Activated gamma-delta T cell (primary cell): ENCODE data around the gene ASIC1.
"Not testable (repeated sequence)": the region's sequence is repeated elsewhere in the genome, so short reads cannot be mapped to it uniquely, and the experiment has no call there.

Experiments
- DNase-seq: peaks from one replicate; lab custom pipeline; 2025; lab: John Stamatoyannopoulos, UW

Gene ASIC1

GRCh38 chr12:50061171-50061570, 3.8 kb downstream of the ASIC1 start:
- no peak for DNase-seq

- no peak for DNase-seq
Observed at GRCh38 chr12:50061946-50062686, 4.7 kb downstream of the ASIC1 start.

GRCh38 chr12:50062728-50063460, 5.5 kb downstream of the ASIC1 start:
- no peak for DNase-seq

DNA sequence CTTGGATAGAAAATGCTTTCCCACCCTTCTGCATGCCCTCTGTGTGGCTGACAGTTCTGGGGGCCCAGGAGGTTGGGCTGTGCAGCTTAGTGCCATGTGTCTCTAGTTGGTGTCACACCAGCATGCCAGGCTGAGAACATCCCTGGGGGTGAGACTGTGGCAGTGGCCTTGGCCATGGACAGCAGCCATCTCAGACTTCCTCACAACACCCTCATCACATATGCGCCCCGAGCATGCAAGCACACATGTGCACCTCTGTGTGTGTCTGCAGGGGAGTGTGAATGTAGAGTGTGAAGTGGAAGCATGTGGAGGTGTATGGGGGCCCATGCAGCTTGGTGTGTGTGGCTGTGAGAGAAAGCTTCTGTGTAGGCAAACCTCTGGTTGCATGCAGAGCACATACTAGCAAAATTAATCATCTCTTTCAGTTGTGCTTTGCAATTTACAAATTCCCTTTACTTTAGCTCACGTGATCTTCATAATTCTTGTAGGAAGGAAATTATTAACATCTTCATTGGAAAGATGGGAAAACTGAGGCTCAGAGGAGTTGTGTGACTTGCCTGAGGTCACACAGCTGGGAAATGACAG, 8.4 kb downstream of the ASIC1 start:
- DNase-seq: no peak

DNA sequence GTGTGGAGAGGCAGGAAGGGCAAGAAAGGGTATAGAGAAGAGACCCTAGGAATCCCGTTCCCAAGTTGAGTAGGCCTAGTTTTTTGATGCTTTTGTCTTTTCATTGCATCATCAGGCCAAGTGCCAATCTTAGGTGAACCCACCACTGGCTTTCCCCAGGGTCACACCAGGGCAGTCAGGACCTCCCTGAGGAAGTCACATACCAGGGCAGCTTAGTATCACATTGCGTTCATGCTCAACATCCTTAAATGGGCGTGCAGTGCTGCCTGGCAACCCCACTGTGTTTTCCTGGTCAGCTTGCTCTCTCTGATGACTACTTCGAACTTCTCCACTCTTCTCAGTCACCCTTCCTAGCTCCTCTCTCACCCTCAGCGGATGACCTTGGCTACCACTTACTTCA, 9.0 kb downstream of the ASIC1 start:
- no peak for DNase-seq

GRCh38 chr12:50069069-50069468, 11.7 kb downstream of the ASIC1 start:
- no peak for DNase-seq

GRCh38 chr12:50069539-50069938, 12.1 kb downstream of the ASIC1 start:
- DNase-seq: no peak

DNA sequence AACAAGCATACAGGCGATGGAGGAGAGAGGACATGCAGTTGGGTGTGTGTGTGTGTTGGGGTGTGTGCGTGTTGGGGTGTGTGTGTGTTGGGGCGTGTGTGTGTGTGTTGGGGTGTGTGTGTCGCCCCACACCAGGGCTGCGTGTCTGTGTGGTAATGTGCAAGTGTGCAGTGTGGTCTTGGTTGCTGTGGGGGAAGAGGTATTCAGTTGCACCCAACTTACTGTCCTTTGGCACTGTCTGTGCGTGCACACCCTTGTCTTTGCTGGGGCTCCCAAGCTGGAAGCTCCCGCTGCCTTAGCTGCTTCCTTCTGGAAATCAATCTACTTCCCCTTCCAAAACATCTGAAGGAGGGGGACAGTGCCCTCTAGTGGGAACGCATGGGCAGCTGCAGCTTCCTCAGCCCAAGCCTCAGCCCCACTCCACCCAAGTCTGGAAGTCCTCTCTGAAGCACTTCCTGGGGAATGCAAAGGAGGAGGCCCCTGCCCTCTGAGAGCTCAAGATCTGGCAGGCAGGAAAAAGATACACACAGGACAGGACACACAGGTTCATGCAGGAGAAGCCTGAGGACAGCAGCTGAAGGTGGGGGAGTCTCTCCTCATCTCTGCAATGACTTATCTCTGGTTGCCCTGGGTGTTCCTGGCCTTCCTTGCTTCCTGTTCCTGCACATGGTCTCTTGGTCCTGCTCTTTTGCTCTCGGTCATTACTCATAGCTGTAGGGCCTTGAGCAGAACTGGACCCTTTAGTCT, 13.1 kb downstream of the ASIC1 start:
- DNase-seq: no peak

- DNase-seq: no peak
Observed at GRCh38 chr12:50072198-50072907, 15.0 kb downstream of the ASIC1 start.

- no peak for DNase-seq
Observed at GRCh38 chr12:50073206-50073605, 15.8 kb downstream of the ASIC1 start.

DNA sequence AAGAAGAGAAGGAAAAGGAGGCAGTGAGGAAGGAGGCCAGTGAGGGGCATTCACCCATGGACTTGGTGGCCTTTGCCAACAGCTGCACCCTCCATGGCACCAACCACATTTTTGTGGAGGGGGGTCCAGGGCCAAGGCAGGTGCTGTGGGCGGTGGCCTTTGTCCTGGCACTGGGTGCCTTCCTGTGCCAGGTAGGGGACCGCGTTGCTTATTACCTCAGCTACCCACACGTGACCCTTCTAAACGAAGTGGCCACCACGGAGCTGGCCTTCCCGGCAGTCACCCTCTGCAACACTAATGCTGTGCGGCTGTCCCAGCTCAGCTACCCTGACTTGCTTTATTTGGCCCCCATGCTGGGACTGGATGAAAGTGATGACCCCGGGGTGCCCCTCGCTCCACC, 16.3 kb downstream of the ASIC1 start:
- no peak for DNase-seq

DNA sequence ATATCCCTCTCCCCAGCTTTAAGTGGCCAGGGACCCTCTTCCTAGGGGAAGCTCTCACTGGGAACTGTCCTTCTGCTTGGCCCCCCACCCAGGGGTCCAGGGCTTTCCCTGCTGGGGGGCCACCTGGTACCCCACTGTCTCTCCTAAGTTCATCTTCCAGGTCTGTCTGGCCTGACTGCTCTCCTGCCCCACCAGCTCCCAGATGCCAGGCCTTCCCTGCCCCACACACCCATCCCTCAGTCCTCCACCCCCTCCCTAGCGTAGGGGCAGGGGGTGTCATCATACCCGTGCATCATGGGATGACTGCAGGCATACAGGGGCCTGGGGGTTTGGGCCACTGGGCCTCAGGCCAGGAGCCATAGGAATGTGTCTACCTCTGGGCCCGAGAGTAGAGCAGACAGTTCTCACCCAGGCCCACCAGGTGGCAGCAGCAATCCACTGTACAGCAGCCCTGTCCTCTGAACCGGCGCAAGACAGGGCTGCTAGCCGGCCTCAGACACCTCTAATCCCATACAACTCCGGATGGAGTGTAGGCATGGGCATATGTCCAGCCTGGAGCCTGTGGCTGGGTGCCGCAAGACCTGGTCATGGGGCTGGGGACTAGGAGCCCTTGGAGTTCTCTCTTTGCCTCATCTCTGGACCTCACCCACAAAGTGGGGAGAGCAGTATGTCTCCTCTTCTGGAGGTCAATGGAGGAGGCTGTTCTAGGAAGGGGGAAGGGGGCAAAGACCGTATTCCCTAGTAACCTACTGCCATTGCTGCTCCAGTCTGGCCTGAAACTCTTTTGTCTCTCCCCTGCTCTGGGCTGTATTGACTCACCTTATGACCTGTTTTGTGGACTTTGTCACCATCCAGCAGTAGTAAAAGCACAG, 17.8 kb downstream of the ASIC1 start:
- DNase-seq: no peak

- DNase-seq: no peak
Observed at GRCh38 chr12:50075808-50076170, 18.4 kb downstream of the ASIC1 start.

DNA sequence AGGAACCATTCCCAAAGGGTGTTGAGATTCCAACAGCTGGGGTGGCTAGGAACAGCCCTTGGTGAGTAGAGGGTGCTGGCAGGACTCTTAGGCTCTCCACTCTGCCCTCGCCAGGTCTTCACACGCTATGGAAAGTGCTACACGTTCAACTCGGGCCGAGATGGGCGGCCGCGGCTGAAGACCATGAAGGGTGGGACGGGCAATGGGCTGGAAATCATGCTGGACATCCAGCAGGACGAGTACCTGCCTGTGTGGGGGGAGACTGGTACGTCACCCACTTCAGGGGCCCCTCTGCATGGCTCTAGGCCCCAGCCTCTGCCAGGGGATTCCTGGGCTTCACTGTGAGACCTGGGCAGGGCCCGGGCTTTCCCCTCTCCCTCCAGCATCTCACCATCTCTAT, 19.7 kb downstream of the ASIC1 start:
- DNase-seq: no peak

DNA sequence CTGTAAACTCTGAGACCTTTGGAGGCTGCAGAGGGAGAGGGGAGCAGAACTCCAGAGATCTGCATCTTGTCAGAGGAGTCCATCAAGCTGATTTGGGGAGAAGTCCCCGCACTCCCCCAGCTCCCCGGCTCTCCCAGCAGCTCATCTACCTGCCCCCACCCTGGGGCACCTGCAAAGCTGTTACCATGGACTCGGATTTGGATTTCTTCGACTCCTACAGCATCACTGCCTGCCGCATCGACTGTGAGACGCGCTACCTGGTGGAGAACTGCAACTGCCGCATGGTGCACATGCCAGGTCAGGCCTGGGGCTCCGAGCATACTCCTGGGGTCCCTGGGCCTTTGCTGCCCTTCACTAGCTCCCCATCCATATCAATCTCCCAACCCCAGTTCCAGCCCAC, 20.9 kb downstream of the ASIC1 start:
- DNase-seq: no peak

- DNase-seq: no peak
Observed at GRCh38 chr12:50079771-50080170, 22.4 kb downstream of the ASIC1 start.

DNA sequence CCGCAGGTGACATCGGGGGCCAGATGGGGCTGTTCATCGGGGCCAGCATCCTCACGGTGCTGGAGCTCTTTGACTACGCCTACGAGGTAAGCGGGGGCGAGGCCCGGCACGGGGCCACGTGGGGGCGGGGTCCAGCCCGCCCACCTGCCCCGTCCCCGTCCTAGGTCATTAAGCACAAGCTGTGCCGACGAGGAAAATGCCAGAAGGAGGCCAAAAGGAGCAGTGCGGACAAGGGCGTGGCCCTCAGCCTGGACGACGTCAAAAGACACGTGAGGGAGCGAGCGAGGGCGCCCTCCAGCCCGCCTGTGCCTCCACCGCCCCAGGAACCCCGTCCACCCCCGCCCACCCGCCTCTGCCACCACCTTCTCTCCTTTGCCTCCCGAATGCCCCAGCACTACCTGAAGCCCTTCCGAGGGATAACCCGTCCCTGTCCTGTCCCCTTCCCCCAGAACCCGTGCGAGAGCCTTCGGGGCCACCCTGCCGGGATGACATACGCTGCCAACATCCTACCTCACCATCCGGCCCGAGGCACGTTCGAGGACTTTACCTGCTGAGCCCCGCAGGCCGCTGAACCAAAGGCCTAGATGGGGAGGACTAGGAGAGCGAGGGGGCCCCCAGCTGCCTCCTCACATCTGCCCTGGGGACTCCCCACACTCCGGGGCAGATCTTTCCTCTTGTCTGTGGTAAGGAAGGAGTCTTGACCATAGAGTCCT, 23.9 kb downstream of the ASIC1 start:
- no peak for DNase-seq

- DNase-seq: no peak
Observed at GRCh38 chr12:50082644-50083043, 25.2 kb downstream of the ASIC1 start.

DNA sequence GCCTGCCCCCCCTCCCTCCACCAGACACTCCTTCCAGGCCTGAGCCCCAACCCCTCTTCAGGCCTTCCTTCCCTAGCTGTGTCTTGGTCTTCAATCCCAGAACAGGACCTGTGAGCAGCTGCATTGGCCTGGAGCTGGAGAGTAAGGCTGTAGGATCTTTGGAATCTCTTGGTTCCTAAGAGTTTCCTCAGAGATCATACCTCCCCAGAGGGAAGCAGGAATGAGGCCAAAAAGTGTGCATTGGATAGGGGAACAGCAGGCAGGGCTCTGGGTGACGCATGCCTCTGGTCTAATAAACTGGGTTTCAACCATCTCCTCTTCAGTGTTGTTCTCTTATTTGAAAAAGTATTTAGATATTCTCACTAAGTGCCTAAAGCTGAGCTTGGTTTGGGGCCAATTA, 25.9 kb downstream of the ASIC1 start:
- no peak for DNase-seq

GRCh38 chr12:50084409-50084774, 27.0 kb downstream of the ASIC1 start:
- not testable (repeated sequence) for DNase-seq
